ENCODE results near the gene MTIF3. TPM values are rescaled to one million over a fixed set of nuclear protein-coding genes. Genes with fewer than 3 reads are reported as not detected.

Gene MTIF3
- total RNA-seq, 1 experiment from 2014 or later = 42.0 TPM

- POLR2A ChIA-PET = no interaction called here
- no peaks in the 10 kb centered on the region for H3K36me3 Mint-ChIP-seq
- TF ChIP-seq, protein P1, sequence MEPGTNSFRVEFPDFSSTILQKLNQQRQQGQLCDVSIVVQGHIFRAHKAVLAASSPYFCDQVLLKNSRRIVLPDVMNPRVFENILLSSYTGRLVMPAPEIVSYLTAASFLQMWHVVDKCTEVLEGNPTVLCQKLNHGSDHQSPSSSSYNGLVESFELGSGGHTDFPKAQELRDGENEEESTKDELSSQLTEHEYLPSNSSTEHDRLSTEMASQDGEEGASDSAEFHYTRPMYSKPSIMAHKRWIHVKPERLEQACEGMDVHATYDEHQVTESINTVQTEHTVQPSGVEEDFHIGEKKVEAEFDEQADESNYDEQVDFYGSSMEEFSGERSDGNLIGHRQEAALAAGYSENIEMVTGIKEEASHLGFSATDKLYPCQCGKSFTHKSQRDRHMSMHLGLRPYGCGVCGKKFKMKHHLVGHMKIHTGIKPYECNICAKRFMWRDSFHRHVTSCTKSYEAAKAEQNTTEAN (CRISPR knock-in tag; IDR thresholded peaks at IDR 0.05) = no peak
- TF ChIP-seq USF1 (CRISPR knock-in tag; IDR thresholded peaks at IDR 0.05) (no peak), OVOL2 (CRISPR knock-in tag; IDR thresholded peaks at IDR 0.05; ENCODE audit: borderline replicate concordance) (no peak), NFATC4 (CRISPR knock-in tag; IDR thresholded peaks at IDR 0.05) (no peak), ZNF423 (CRISPR knock-in tag; IDR thresholded peaks at IDR 0.05) (no peak), SMAD4 (CRISPR knock-in tag; IDR thresholded peaks at IDR 0.05) (no peak), ZBTB21 (CRISPR knock-in tag; IDR thresholded peaks at IDR 0.05; ENCODE audit: borderline replicate concordance) (no peak), RORB (CRISPR knock-in tag; IDR thresholded peaks at IDR 0.05) (no peak), TEAD4 (CRISPR knock-in tag; IDR thresholded peaks at IDR 0.05) (no peak), E2F5 (CRISPR knock-in tag; IDR thresholded peaks at IDR 0.05) (no peak), HMGA2 (CRISPR knock-in tag; IDR thresholded peaks at IDR 0.05) (no peak)
- TF ChIP-seq, protein P2, sequence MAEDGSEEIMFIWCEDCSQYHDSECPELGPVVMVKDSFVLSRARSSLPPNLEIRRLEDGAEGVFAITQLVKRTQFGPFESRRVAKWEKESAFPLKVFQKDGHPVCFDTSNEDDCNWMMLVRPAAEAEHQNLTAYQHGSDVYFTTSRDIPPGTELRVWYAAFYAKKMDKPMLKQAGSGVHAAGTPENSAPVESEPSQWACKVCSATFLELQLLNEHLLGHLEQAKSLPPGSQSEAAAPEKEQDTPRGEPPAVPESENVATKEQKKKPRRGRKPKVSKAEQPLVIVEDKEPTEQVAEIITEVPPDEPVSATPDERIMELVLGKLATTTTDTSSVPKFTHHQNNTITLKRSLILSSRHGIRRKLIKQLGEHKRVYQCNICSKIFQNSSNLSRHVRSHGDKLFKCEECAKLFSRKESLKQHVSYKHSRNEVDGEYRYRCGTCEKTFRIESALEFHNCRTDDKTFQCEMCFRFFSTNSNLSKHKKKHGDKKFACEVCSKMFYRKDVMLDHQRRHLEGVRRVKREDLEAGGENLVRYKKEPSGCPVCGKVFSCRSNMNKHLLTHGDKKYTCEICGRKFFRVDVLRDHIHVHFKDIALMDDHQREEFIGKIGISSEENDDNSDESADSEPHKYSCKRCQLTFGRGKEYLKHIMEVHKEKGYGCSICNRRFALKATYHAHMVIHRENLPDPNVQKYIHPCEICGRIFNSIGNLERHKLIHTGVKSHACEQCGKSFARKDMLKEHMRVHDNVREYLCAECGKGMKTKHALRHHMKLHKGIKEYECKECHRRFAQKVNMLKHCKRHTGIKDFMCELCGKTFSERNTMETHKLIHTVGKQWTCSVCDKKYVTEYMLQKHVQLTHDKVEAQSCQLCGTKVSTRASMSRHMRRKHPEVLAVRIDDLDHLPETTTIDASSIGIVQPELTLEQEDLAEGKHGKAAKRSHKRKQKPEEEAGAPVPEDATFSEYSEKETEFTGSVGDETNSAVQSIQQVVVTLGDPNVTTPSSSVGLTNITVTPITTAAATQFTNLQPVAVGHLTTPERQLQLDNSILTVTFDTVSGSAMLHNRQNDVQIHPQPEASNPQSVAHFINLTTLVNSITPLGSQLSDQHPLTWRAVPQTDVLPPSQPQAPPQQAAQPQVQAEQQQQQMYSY (CRISPR knock-in tag; IDR thresholded peaks at IDR 0.05) = no peak
- TF ChIP-seq, protein P3, sequence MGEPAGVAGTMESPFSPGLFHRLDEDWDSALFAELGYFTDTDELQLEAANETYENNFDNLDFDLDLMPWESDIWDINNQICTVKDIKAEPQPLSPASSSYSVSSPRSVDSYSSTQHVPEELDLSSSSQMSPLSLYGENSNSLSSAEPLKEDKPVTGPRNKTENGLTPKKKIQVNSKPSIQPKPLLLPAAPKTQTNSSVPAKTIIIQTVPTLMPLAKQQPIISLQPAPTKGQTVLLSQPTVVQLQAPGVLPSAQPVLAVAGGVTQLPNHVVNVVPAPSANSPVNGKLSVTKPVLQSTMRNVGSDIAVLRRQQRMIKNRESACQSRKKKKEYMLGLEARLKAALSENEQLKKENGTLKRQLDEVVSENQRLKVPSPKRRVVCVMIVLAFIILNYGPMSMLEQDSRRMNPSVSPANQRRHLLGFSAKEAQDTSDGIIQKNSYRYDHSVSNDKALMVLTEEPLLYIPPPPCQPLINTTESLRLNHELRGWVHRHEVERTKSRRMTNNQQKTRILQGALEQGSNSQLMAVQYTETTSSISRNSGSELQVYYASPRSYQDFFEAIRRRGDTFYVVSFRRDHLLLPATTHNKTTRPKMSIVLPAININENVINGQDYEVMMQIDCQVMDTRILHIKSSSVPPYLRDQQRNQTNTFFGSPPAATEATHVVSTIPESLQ (CRISPR knock-in tag; IDR thresholded peaks at IDR 0.05) = no peak
- no peak overlapping the region for H3K4me3 Mint-ChIP-seq
- CTCF ChIA-PET = no interaction called here
- ATAC-seq (no peak), DNase-seq (ENCODE audit: low spot score) (no peak)
- no peaks in the 10 kb centered on the region for H3K9me3 Mint-ChIP-seq
- no peak overlapping the region for H3K27ac Mint-ChIP-seq
- no peaks in the 10 kb centered on the region for H3K27me3 Mint-ChIP-seq (ENCODE audit: low read depth)
- 0 out of 2 replicates have a peak, but pooled peaks cover 2% of the 10 kb centered on the region for H3K4me1 Mint-ChIP-seq
Measured at GRCh38 chr13:27489456-27489855, 39.1 kb upstream of the MTIF3 start.

DNA sequence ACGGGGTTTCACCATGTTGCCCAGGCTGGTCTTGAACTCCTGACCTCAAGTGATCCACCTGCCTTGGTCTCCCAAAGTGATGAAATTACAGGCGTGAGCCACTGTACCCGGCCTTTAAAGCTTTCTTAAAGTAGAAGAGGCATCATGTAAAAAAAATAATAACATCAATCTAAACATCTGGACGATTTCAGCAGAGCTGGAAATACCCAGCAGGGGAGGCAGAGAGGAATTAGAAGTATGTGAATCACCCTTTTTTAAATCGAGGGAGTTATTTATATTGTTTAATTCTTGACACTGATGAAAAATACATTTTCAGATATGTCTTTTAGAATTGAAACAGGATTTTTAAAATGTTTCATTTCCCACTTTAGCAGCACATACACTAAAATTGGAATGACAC lies 37.4 kb upstream of the MTIF3 start:
- Mint-ChIP-seq H3K27ac (no peak overlapping the region), H3K4me3 (no peak overlapping the region), H3K36me3 (no peaks in the 10 kb centered on the region), H3K4me1 (0 out of 2 replicates have a peak, but pooled peaks cover 2% of the 10 kb centered on the region), H3K9me3 (no peaks in the 10 kb centered on the region), H3K27me3 (ENCODE audit: low read depth) (peaks cover 1% of the 10 kb centered on the region; the same call in 1 of the 2 replicates)
- DNase-seq (ENCODE audit: low spot score) (no peak), ATAC-seq (no peak)
- ChIA-PET CTCF (interaction anchor here (1.3 to 1.4 kb wide), 3 partner anchors 45 to 374 kb away, joined by 3 to 5 read pairs (median 4); no protein-coding TSS in a partner anchor), POLR2A (interaction anchor here (0.7 kb wide), 1 partner anchor 130 kb away, joined by 5 read pairs; no protein-coding TSS in a partner anchor)
- no peak for TF ChIP-seq FOXJ3 (CRISPR knock-in tag; IDR thresholded peaks at IDR 0.05; ENCODE audit: borderline replicate concordance)
- TF ChIP-seq MYBL2 (CRISPR knock-in tag; IDR thresholded peaks at IDR 0.05) = no peak
- TF ChIP-seq MXD4 (CRISPR knock-in tag; IDR thresholded peaks at IDR 0.05; ENCODE audit: borderline replicate concordance) = no peak
- TF ChIP-seq, protein P4, sequence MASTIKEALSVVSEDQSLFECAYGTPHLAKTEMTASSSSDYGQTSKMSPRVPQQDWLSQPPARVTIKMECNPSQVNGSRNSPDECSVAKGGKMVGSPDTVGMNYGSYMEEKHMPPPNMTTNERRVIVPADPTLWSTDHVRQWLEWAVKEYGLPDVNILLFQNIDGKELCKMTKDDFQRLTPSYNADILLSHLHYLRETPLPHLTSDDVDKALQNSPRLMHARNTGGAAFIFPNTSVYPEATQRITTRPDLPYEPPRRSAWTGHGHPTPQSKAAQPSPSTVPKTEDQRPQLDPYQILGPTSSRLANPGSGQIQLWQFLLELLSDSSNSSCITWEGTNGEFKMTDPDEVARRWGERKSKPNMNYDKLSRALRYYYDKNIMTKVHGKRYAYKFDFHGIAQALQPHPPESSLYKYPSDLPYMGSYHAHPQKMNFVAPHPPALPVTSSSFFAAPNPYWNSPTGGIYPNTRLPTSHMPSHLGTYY (CRISPR knock-in tag; IDR thresholded peaks at IDR 0.05) = no peak
- TF ChIP-seq SMAD4 (CRISPR knock-in tag; IDR thresholded peaks at IDR 0.05) = no peak
- no peak for TF ChIP-seq SP1 (CRISPR knock-in tag; conservative IDR thresholded peaks at IDR 0.05)
- TF ChIP-seq ZNF232 (CRISPR knock-in tag; IDR thresholded peaks at IDR 0.05) = no peak
- no peak for TF ChIP-seq SOX15 (CRISPR knock-in tag; IDR thresholded peaks at IDR 0.05)
- TF ChIP-seq, protein P3 (CRISPR knock-in tag; IDR thresholded peaks at IDR 0.05) = no peak
- no peak for TF ChIP-seq GABPB1 (CRISPR knock-in tag; IDR thresholded peaks at IDR 0.05)
- TF ChIP-seq, protein P5, sequence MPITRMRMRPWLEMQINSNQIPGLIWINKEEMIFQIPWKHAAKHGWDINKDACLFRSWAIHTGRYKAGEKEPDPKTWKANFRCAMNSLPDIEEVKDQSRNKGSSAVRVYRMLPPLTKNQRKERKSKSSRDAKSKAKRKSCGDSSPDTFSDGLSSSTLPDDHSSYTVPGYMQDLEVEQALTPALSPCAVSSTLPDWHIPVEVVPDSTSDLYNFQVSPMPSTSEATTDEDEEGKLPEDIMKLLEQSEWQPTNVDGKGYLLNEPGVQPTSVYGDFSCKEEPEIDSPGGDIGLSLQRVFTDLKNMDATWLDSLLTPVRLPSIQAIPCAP (CRISPR knock-in tag; IDR thresholded peaks at IDR 0.05) = no peak
